Chondrocyte (in vitro differentiated cells): ENCODE data around the gene CIROP. TPM values are rescaled to one million over a fixed set of nuclear protein-coding genes. Genes with fewer than 3 reads are reported as not detected.

ENCODE experiments used
- DNase-seq: peaks from one replicate; pipeline ENCODE4 v3.0.0; 2021; ENCODE audit warnings: mixed read lengths, low spot score
- H3K27ac Mint-ChIP-seq: one replicate; pipeline ENCODE4 v1.8.0; 2021; ENCODE audit warnings: mild to moderate bottlenecking, moderate library complexity, mixed read lengths; ENCODE audit not compliant: unreplicated experiment
- H3K27me3 Mint-ChIP-seq: 2 replicates; pipeline ENCODE4 v1.8.0; 2021; ENCODE audit warnings: low read depth, mixed read lengths
- H3K36me3 Mint-ChIP-seq: 2 replicates; pipeline ENCODE4 v1.8.0; 2021; ENCODE audit warnings: low read depth, mixed read lengths
- H3K4me1 Mint-ChIP-seq: 2 replicates; pipeline ENCODE4 v1.8.0; 2021; ENCODE audit warnings: low read depth, mild to moderate bottlenecking, mixed read lengths
- H3K4me3 Mint-ChIP-seq: one replicate; pipeline ENCODE4 v1.8.0; 2021; ENCODE audit warnings: mild to moderate bottlenecking, moderate library complexity, mixed read lengths; ENCODE audit not compliant: unreplicated experiment
- H3K9me3 Mint-ChIP-seq: 2 replicates; pipeline ENCODE4 v1.8.0; 2021; ENCODE audit warnings: low read depth, mixed read lengths
- total RNA-seq: library from RNA; stranded (reverse); gene quantifications from 3 replicates; pipeline ENCODE4 v1.2.1, GENCODE V29; 2021
- TF ChIP-seq, protein P1 (sequence below): fragments of 200-600 bp; sonication (generic); IDR thresholded peaks from 2 replicates; pipeline ENCODE4 v1.5.0; 2021; ENCODE audit warnings: antibody characterized with exemption, mild to moderate bottlenecking, moderate library complexity

CIROP gene
- total RNA-seq, 1 donor from 2014 or later, result not detected

DNA sequence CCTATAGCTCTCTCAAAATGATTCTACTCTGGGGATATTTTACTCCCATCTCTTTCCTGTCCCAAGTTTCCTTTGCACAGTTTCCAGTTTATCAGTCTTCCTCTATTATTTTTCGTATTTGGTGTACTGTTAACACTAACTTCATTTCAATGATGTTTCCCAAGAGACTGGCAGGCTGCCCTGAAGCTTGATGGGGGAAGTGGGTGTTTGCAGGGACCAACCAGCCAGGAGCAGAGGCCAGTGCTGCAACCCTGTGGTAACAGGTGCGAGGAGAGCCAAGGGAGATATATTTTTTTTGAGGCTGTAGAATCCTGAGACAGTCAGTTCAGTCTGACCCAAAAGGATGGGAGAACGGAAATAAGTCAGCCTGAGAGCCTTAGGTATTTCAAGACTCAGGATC, 26.1 kb upstream of the CIROP start:
- no peaks in the 10 kb centered on the region for H3K36me3 Mint-ChIP-seq
- no peak for DNase-seq
- peaks cover 28% of the 10 kb centered on the region for H3K27me3 Mint-ChIP-seq
- H3K4me1 Mint-ChIP-seq, result no peaks in the 10 kb centered on the region
- no peak overlapping the region for H3K4me3 Mint-ChIP-seq
- TF ChIP-seq, protein P1, sequence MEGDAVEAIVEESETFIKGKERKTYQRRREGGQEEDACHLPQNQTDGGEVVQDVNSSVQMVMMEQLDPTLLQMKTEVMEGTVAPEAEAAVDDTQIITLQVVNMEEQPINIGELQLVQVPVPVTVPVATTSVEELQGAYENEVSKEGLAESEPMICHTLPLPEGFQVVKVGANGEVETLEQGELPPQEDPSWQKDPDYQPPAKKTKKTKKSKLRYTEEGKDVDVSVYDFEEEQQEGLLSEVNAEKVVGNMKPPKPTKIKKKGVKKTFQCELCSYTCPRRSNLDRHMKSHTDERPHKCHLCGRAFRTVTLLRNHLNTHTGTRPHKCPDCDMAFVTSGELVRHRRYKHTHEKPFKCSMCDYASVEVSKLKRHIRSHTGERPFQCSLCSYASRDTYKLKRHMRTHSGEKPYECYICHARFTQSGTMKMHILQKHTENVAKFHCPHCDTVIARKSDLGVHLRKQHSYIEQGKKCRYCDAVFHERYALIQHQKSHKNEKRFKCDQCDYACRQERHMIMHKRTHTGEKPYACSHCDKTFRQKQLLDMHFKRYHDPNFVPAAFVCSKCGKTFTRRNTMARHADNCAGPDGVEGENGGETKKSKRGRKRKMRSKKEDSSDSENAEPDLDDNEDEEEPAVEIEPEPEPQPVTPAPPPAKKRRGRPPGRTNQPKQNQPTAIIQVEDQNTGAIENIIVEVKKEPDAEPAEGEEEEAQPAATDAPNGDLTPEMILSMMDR, result no peak
- H3K9me3 Mint-ChIP-seq, result no peaks in the 10 kb centered on the region
- H3K27ac Mint-ChIP-seq, result no peak overlapping the region

GRCh38 chr14:23129759-23130316, 25.0 kb upstream of the CIROP start:
- H3K36me3 Mint-ChIP-seq, result no peaks in the 10 kb centered on the region
- no peak overlapping the region for H3K27ac Mint-ChIP-seq
- H3K27me3 Mint-ChIP-seq, result peaks cover 28% of the 10 kb centered on the region
- no peak for DNase-seq
- H3K9me3 Mint-ChIP-seq, result no peaks in the 10 kb centered on the region
- H3K4me1 Mint-ChIP-seq, result no peaks in the 10 kb centered on the region
- TF ChIP-seq, protein P1, result no peak
- H3K4me3 Mint-ChIP-seq, result no peak overlapping the region

- TF ChIP-seq, protein P1, result no peak
- H3K4me1 Mint-ChIP-seq, result no peaks in the 10 kb centered on the region
- no peaks in the 10 kb centered on the region for H3K9me3 Mint-ChIP-seq
- no peak overlapping the region for H3K4me3 Mint-ChIP-seq
- H3K27ac Mint-ChIP-seq, result no peak overlapping the region
- DNase-seq, result no peak
- H3K27me3 Mint-ChIP-seq, result peaks cover 28% of the 10 kb centered on the region
- no peaks in the 10 kb centered on the region for H3K36me3 Mint-ChIP-seq
These were observed 24.4 kb upstream of the CIROP start for GRCh38 chr14:23128969-23129758.

DNA sequence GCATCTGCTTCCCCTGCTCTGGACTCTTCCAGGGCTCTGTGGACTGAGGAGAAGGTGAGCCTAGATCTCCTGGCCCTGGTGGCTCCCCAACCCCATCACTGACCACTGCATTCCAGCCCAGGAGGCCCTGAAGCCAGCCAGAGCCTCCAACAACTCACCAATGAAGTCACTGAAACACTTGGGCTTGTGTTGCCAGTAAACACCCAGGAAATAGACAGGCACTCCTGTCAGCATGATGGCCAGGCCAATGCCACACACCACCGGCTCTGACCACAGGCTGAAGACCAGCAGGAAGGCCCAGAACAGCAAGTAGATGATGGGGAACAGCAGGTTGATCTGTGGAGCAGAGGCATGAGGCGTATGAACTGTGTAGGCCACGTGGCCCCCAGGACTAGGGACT, 23.1 kb upstream of the CIROP start:
- H3K9me3 Mint-ChIP-seq, result no peaks in the 10 kb centered on the region
- TF ChIP-seq, protein P1, result no peak
- no peak overlapping the region for H3K27ac Mint-ChIP-seq
- no peaks in the 10 kb centered on the region for H3K36me3 Mint-ChIP-seq
- H3K4me3 Mint-ChIP-seq, result no peak overlapping the region
- H3K27me3 Mint-ChIP-seq, result peaks cover 28% of the 10 kb centered on the region
- no peaks in the 10 kb centered on the region for H3K4me1 Mint-ChIP-seq
- no peak for DNase-seq

DNA sequence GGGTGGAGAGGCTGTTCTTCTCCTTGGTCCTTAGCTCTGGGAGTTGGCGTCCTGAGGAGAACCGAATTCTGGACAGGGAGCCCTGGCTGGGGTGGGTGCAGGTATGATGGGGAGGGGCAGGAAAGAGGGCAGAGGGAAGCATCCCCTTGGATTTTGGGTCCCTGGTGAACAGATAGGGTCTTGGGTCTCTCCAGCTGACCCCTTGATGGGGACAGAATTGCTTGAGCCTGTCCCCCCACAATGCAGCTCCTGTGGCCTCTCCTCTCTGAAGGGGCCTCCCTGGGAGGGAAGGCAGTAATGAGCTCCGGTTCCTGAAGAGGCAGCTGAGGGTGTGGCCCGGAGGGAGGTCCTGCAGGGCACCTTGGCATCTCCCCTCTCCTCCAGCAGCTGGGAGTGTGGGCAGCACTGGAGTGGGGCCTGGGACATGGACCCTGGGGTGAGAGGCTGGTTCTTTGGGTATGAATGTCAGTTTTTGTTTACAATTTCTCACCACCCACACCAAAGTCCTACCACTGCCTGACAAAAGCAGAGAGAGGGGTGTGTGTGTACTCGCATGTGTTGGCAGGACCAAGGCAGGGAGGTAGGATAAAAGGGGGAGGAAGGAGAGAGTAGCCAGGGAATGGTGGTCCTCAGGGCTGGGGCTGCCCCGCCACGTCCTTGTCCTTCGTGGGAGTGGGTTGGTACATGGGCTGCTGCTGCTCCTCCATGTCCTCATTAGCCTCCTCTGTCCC, 21.9 kb upstream of the CIROP start:
- H3K27me3 Mint-ChIP-seq, result peaks cover 28% of the 10 kb centered on the region
- no peaks in the 10 kb centered on the region for H3K9me3 Mint-ChIP-seq
- H3K36me3 Mint-ChIP-seq, result no peaks in the 10 kb centered on the region
- TF ChIP-seq, protein P1, result no peak
- H3K4me3 Mint-ChIP-seq, result no peak overlapping the region
- no peak overlapping the region for H3K27ac Mint-ChIP-seq
- H3K4me1 Mint-ChIP-seq, result no peaks in the 10 kb centered on the region
- no peak for DNase-seq
